Activated CD4-positive, CD25-positive, alpha-beta regulatory T cell treated with anti-CD3 and anti-CD28 coated beads, Interleukin-2, amount 50 U/mL, for 24 hours (primary cell): ENCODE data around the gene COL15A1.
A peak's percentile ranks its signal among the peaks of the same experiment; 100 is the strongest.

Source experiments
- ATAC-seq, 2 donors: fragments of 150-1000 bp; cut with Tn5 transposase; one replicate each; pipeline ENCODE4 v1.10.0; 2021; ENCODE audit warnings: mild to moderate bottlenecking in 1 of 2, moderate library complexity in 1 of 2

COL15A1 gene

DNA sequence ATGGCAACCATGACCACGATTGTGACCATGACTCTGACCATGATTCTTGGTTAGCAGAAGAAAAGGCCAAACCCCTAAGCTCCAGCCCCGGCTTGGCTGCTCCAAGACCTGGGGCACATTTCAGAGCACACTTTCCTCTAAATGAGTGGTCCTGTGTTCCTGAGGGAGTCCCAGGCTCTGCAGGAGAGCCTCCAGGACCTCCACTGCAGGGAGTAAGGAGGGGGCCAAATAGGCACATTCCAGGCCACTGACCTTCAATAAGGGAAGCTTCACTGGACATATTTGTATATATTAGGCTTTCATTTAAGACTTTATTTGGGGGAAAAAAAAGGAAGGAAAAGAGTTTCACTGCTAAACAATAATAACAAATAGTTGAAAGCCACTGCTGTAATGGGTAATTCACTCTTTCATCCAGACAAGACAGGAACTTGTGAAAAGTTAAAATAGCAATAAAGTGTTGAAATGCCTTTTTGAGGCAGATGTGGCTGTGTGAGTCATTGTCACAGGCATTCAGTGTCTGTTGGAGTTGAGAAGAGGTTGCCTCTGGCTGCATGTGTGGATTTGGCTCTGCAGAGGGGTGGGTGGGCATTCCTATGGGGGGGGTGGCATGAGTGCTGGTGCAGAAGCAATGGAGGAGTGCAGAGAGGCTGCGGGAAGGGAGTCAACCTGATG, 97.3 kb downstream of the COL15A1 start:
- no peak for ATAC-seq

DNA sequence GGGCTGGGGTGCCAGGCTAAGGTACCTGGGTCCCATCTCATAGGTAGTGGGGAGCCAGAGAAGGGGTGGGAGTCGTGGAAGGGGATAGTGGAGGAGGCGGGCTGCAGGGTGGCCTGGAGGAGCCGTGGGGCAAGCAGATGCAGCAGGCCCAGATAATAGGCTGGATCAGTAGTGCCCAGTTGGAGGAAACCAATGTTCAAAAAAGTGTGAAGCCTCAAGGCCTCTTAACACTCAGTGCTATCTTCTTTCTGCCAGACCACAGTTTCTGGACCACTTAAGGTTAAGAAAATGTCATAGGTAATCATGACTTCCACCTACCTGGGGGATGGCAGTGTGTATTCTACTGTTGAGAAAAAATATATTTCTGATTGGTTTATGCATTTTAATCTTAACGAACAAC, 97.9 kb downstream of the COL15A1 start:
- no peak for ATAC-seq

DNA sequence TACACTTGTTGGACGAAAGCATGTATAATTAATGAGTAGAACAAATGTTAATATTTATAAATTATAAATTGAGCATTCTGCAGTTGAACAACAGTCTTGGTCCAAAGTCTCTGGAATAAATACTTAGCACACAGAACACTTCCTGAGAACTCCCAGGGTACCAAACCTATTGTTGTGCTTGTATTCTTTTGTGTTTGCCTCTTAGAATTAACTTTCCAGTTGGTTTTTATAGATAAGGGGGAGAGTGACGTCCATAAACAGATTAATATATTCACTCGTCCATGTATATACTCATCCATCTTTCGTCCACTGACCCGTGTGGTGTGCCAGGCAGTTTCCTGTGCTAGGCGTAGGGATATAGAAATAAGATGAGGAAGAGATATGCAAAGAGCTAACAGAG, 98.9 kb downstream of the COL15A1 start:
- no peak for ATAC-seq

DNA sequence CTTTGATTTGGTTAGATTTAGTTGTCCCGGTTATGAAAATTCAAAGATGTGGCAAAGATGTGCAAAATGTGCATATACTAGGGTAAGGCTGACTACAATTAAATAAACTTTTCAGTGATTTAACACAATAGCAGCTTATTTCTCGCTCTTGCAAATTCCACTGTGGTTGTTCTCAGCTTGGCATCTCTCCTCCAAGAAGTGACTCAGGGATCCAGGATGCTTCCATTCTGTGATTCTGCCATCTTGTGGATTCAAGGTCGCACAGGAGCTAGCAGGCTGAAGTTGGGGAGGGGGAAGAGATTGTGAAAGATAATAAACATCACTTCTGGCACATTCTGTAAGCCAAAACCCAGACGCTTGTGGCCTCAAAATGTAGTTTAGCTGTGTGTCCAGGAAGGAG, 101.1 kb downstream of the COL15A1 start:
- ATAC-seq, result no peak

DNA sequence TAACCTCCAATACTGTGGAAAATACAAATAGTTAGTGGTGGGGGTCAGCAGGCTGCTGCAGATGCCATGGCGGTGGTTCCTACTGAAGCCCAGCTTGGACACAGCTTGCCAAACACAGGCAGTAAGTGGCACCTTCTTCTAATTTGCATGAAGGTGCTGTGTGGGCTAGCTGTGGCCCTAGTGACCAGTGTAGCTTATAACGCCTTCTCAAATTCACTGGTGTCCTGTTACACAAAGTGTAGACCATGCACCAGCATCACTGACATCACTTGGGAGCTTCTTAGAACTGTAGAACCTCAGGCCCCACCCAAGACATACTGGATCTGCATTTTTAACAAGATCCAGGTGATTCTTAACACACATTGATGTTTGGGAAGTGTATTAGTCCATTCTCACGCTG, 102.4 kb downstream of the COL15A1 start:
- no peak for ATAC-seq

DNA sequence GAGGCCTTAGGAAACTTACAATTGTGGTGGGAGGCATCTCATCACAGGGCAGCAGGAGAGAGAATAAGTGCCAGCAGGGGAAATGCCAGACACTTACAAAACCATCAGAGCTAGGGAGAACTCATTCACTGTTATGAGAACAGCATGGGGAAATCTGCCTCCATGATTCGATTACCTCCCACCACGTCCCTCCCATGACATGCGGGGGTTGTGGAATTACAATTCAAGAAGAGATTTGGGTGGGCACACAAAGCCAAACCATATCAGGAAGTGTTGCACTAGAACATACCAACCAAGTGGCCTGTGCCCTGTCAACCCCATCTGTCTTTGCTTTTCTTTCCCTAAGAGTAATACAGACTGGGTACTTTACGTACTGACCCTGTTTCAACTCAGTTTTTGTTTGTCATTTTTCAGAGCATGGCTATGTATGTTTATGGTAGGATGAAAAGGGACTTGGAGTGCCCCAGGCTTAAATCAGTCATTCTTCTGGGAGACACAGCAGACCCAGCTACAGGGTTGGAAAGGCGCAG, 102.9 kb downstream of the COL15A1 start:
- ATAC-seq, result no peak

DNA sequence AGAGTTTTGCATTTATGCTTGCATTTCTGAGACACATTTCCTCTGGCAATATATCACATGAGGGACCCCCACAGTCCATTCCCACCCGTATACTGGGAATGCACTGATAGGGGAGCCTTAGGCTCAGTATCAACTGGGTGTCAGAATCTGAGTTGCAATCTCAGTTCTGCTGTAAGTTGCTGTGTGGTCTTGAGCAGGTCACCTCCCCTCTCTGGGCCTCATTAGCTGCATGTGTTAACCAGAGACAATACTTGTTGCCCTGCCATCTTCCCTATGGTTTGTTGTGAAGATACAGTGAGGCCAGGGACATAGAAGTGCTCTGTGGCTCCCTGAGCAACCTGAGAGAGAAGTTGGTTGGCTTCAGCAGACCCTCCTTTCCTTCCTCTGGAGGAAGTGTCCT, 105.5 kb downstream of the COL15A1 start:
- ATAC-seq, result no peak

DNA sequence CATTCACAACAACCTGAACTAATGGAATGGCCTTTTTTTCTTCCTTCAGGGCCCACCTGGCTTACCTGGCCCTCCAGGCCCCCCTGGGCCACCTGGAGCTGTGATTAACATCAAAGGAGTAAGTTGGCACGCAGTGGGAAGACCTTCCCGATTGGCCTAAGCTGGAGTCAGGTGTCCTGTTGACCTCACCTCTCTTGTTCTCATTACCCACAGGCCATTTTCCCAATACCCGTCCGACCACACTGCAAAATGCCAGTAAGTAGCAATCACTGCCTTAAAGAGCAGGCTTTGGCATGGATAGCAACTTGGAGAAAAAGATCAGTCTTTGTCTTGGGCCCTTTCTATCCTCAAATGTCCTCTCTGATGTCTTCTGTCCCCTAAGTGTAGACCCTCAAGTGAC, 105.9 kb downstream of the COL15A1 start:
- ATAC-seq, result no peak

DNA sequence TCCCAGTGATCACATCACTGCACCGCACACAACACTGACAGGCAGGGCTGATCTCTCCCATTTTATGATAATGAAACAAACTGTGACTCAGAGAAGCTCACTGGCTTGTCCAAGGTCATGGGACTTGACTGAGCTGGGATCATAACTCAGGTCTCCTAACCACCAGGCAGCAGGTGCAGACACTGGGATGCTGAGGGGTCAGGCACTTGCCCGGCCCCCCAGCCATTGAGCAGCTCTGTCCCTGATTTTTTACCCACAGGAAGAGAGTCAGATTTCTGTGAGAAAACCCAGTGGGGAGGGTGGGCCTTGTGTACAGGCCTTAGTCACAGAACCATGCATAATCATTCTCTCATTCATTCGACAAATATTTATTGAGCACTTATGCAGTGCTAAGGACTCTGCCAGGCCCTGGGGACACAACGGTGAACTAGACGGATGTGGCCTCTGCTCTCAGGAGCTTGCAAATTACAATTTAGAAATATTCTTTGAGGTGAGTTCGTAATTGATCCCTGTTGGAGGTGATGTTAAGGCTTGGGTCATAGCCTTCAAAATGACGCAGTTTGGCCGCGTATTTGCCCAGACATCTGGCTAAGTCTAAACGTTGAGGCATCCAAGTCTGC, 106.7 kb downstream of the COL15A1 start:
- ATAC-seq, result no peak

DNA sequence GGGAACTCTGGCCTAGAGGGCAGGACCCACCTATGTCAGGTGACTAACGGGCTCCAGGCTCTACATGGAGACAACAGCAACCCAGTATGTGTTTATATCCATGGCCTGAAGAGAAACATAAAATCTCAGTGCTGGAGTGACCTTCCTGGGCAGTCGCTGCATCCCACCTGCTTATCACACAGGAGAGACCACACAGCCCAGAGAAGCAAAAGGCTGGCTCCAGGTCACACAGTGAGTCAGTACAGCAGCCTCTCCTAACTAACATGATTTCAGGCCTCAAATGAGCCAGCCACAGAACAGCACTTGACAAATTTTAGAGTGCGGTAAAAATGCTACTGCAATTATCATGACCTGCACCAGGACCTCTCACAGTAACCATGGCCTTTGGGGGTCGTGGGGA, 107.2 kb downstream of the COL15A1 start:
- ATAC-seq, result no peak

DNA sequence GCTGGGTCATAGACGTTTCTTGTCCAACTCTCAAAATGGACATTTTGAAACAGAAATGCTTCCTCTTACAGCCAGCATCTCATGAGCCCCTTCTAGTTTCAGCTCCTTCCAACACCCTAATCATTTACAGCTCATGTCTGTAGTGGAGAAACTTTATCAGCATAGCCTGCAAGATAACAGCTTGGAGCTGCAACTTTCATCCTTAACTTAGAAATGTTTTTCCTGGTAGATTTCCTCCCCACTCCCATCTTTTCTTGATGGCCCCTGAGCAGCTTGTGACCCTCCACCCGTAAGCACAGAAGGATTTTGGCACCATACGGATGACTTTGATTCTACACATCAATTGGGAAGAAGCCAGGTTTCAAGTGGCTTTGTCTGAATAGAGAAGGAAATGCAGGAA, 107.7 kb downstream of the COL15A1 start:
- no peak for ATAC-seq

DNA sequence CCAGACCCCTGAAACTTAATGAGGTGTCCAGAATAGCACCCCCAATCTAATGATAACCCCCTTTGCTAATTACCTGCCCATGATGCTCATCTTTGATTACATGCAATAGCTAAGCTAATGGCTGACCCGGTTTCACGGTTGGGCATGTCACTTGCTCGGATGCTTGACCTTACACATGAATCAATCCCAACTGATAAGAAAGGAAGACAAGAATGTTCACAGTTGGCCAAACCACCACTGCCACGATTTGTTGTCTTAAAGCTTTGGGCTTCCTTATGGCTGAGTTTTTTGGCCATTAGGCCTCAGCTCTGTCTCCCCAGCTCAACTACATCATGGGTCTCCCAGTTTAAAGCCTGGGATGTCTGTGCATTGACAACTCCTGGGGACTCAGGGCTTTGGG, 108.1 kb downstream of the COL15A1 start:
- no peak for ATAC-seq

DNA sequence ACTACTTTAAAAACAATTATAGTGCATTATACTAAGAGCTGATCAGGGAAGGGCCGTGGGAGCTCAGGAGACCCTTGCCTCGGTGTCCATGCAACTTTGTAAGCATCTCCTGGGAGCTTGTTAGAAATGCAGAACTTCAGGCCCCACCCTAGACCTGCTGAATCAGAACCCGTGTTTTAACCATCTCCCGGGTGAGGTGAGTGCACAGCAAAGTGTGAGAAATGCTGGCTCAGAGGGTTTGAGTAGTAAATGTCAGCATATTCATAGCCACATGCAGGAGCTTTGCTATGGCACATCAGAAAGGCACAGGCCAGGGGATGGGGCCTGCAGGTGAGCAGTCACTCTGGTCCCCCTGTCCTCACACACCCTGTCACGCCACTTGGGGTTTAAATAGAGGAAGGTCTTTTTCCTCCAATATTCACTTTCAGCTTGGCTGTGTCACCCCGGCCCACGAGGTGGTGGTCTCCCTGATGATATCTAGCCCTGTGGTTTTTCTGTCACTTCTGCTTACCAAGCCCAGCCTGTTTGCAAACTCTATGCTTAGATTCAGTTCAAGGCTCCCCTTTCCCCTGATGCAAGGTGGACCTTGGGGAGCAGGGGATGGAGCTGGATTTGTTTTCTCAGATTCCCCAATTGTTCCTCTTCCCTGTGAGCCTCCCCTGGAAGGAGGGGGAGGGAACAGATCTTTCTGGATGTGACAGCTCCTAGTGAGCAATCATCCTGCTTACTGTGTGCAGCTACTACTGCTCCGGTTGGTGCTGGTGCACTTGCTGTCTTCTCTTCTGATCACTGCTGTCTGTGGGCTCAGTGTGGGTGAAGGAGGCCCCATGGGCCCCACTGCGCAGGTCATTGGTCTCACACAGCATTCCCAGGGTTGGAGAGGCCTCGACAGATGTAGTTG, 109.4 kb downstream of the COL15A1 start:
- ATAC-seq, result no peak

DNA sequence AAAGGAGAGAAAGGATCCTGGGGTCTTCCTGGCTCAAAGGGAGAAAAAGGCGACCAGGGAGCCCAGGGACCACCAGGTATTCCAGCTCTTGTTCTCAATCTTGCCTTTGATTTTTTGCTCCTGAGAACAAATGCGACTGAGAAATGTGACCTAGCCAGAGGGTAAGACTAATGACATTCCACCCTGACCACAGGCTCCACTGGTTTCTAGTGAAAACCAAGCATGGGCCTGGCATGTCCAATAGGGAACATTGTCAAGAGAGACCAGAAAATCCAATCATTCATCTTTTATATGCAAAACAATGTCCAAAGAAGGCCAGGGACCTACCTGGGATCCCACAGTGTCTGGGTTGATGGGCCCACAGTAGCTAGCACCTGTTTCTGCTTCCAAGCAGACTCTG, 110.9 kb downstream of the COL15A1 start:
- ATAC-seq, result no peak

DNA sequence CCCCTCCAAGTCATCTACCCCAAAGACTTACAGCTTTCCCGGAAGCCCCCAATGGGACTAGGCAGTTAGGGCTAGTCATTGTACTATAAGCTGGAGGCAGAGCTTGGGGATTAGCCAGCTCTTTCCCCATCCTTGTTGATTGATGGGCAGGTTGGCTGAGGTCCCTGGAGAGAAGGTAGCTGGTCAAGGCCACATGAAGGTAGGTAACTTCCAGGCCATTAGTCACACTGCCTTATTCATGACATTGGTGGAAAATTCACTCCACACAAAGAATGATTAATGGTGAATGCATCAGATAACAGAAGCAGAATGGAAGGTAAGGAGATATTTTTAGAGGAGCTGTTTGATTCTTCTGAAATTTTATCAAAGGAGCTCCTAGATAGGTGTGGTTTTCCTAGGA, 111.7 kb downstream of the COL15A1 start:
- ATAC-seq, result no peak

DNA sequence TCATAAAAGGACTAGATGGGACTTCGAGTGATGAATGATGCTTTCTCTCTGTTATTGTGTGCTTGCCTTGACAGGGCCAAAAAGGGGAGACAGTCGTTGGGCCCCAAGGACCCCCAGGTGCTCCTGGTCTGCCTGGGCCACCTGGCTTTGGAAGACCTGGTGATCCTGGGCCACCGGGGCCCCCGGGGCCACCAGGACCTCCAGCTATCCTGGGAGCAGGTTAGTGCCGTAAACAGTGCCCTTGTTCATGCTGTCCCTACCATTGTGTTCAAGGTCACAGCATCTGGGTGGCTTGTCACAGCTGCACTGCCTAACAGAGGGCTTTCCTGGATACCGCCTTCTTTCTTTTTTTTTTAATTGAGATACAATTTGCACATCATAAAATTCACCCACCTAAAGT, 112.5 kb downstream of the COL15A1 start:
- no peak for ATAC-seq

DNA sequence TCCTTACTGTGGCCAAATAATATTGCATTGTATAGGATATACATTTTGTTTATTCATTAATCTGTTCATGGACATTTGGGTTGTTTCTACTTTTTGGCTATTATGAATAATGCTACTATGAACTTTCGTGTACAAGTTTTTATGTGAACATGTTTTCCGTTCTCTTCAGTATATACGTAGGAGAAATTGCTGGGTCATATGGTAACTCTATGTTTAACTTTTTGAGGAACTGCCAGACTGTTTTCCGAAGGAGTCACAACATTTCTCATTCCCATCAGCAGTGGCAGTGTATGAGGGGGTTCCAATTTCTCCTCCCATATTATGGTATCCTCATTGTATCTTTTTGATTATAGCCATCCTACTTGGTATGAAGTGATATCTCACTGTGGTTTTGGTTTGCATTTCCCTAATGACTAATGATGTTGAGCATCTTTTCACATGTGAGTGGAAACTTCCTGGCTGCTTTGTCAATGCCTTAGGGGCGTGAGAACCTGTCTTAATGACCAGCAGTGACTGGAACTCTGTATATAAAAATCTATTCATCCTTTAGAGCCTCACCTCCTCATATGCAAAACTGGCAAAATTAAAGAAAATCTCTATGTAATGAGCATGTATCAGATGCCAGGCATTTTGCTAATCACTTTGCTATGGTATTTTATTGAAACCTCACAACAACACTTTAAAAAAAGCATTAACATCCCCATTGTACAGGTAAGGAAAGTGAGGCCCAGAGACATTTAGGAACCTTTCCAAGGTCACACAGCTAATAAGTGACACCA, 113.4 kb downstream of the COL15A1 start:
- ATAC-seq, result peak; percentile 63

DNA sequence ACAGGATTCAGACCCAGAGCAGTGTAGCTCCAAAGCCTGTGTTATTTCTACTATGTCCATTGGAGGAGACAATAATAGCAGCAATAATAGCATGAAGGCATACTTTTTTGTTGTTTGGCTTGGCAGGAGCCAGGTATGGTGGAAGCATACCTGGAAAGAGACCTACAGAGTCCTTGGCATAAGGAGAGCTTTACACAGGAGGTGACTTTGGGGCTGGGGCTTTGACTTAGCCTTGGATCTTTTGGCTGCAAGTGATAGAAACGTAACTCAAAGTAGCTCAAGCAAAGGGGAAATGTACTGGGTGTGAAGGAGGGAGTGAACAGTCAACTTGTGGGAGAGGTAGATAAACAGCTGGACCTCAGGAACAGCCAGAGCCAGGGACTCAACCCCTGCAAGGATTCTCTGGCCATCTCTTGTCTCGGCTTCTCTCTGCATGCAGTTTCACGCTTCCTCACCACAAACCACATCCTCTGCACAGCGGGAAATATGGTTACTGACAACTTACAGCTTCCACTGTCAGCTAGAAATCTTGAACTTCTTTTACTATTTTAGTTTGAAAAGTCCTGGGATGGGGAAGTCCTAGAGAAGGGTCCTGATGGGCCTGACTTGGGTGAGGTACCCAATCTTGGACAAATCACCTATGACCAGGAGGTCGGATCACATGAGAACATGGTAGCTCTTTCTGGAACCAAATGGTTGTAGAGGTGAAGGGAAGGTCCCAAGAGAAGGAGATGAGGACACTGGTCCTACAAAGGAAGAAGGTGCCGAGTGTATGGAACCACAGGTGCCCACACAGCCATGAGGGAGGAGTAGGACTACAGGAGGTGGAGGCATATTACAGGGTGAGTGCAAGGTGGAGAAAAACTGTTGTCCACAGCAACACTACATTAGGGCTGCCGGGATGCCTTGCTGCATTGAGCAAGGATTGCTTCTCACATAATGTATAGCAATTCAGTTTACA, 114.2 kb downstream of the COL15A1 start:
- peak; percentile 66 to 72 for ATAC-seq

DNA sequence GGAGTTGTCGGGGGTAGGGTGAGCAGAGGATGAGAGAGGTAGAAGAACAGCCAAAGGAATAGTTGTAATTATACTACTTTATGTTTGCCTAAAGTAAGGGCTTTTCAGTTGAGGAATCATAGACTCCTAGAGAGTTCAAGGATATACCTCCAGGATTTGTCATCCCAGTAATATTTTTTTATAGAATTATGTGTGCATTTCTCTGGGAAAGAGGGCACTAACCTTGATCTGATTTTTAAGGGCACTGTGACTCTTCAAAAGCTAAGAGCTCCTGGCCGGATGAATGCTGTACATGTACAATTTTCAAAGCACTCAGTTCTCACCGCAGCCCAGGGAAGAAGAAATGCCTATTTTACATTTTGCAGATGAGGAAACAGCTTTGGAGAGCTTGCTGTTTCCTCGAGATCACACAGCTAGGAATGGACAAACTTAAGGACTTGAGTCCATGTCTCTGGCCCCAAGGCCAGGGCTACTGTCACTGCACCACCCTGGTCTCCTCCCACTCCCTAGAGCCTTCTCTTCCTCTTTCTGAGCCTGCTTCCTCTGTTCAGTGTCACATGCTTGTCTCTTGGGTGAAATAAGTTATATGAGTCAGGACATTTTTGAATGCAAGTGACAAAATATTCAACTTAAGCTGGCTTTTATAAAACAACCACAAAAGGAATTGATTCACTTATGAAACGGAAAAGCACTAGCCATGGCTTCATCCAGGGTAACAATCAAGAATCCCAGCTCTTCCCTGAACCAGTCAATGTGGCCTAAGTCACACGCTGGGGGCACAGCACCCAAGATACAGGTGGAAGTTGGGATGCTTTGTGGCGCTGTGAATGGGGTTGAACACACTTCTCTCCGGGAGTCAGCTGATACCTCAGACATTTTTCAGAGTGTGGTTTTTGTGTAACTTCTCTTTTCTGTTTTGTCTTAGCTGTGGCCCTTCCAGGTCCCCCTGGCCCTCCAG, 115.5 kb downstream of the COL15A1 start:
- ATAC-seq, result peak; percentile 54 to 57

DNA sequence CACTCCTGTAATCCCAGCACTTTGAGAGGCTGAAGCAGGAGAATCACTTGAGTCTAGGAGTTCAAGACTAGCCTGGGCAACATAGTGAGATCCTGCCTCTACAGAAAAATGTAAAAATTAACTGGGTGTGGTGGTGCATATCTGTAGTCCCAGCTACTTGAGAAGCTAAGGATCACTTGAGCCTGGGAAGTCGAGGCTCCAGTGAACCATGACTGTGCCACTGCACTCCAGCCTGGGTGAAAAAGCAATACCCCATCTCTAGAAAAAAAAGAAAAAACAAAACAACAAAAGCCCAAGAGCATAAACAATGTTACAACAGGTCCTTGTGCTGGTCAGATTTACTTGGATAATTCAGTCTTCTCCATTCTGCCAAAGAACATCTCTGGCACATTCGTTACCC, 116.9 kb downstream of the COL15A1 start:
- no peak for ATAC-seq
